ENCODE results near the gene GPR180. TPM values are rescaled to one million over a fixed set of nuclear protein-coding genes. Genes with fewer than 3 reads are reported as not detected.

GPR180 gene
- total and polyA plus RNA-seq, 10 of the 15 experiments (the other 5 are each of a cell fraction or from before 2014, with no cell fraction given): 1.6 to 7.2 (median 5.3) TPM

- TF ChIP-seq BMI1 (IDR thresholded peaks at IDR 0.05; ENCODE audit: borderline replicate concordance) (no peak), RELA (IDR thresholded peaks at IDR 0.05; ENCODE audit: borderline replicate concordance, partially characterized antibody) (no peak)
These were observed 47.9 kb upstream of the GPR180 start (continued) for GRCh38 chr13:94553766-94554165.

GRCh38 chr13:94556041-94556440, 45.6 kb upstream of the GPR180 start:
- no peak for FAIRE-seq
- TF ChIP-seq TBL1XR1 (IDR thresholded peaks at IDR 0.05; ENCODE audit: low read depth, low read length) (no peak), ZNF592 (IDR thresholded peaks at IDR 0.05) (no peak), ZBTB4 (CRISPR knock-in tag; IDR thresholded peaks at IDR 0.05) (no peak), ZNF384 (IDR thresholded peaks at IDR 0.05; ENCODE audit: borderline replicate concordance, low read depth, low read length) (no peak), CREM (IDR thresholded peaks at IDR 0.05; ENCODE audit: low read depth) (no peak), NR2C2 (IDR thresholded peaks at IDR 0.05; ENCODE audit: borderline replicate concordance, control insufficient read depth, insufficient read length, low read depth) (no peak), HDAC2 (IDR thresholded peaks at IDR 0.05) (no peak), ESRRA (IDR thresholded peaks at IDR 0.05; ENCODE audit: low read length) (no peak), NFYB (IDR thresholded peaks at IDR 0.05; ENCODE audit: insufficient read depth, low read depth, low read length) (no peak), PRDM15 (CRISPR knock-in tag; IDR thresholded peaks at IDR 0.05) (no peak)

More at GRCh38 chr13:94556041-94556440, 45.6 kb upstream of the GPR180 start:
- intact Hi-C loops (cut with micrococcal nuclease; ENCODE audit: unreplicated experiment) (no loop called here), in situ Hi-C loops (cut with MboI) (no loop called here)
- H3K4me3 ChIP-seq: no peak overlapping the region
- BruUV-seq (replicated peaks): no TSS peak
- WGBS (ENCODE audit: insufficient coverage, insufficient replicate concordance, low lambda C conversion rate, missing lambda C conversion rate): 5% methylated on average over 1 of the region's 1 CpG
- H3K27ac ChIP-seq (ENCODE audit: control insufficient read depth, insufficient read depth): no peak overlapping the region
- H3K36me3 ChIP-seq (ENCODE audit: control insufficient read depth in 2 of 2, insufficient read depth in 2 of 2, low read length in 1 of 2): no peaks in the 10 kb centered on the region
- ChIA-PET CTCF (interaction anchor here (1.3 to 1.4 kb wide), 2 partner anchors 61 to 65 kb away, joined by 3 to 7 read pairs; no protein-coding TSS in a partner anchor), RAD21 (ENCODE audit: unreplicated experiment) (interaction anchor here (1.1 kb wide), 1 partner anchor 11 kb away, joined by 4 read pairs; no protein-coding TSS in a partner anchor), POLR2A (no interaction called here), SMC1A (ENCODE audit: uncharacterized antibody, unreplicated experiment) (interaction anchor here (0.7 to 1.6 kb wide), 3 partner anchors 8 to 64 kb away, joined by 3 to 6 read pairs (median 5); no protein-coding TSS in a partner anchor)
- no peak overlapping the region for H3K9ac ChIP-seq (ENCODE audit: control insufficient read depth, insufficient read depth, low read length)
- H2AFZ ChIP-seq (ENCODE audit: control insufficient read depth, low read depth, low read length): no peak overlapping the region
- no peaks in the 10 kb centered on the region for H3K4me1 ChIP-seq (ENCODE audit: control insufficient read depth, insufficient read depth, low read length)
- H3K79me2 ChIP-seq (ENCODE audit: control insufficient read depth, insufficient read depth, low read length): no peaks in the 10 kb centered on the region
- no peaks in the 10 kb centered on the region for H3K9me3 ChIP-seq (replicated peaks; ENCODE audit: control insufficient read depth, insufficient read depth, low read length)
- no peak overlapping the region for H3K4me2 ChIP-seq (ENCODE audit: control insufficient read depth, insufficient read depth)
- no peaks in the 10 kb centered on the region for H4K20me1 ChIP-seq (ENCODE audit: control insufficient read depth, insufficient read depth)
- no peaks in the 10 kb centered on the region for H3K27me3 ChIP-seq (replicated peaks in 1 of 2; ENCODE audit: control insufficient read depth in 2 of 2, insufficient read depth in 2 of 2, low read length in 1 of 2)
- DNase-seq (ENCODE audit: low read depth, low spot score): no peak
- no peak for ATAC-seq
